Stimulated activated CD4-positive, alpha-beta T cell treated with anti-CD3 and anti-CD28 coated beads, Interleukin-4, amount 100 ng/mL, for 48 hours (primary cell): ENCODE data around the gene DDI2.
"Not testable (repeated sequence)": the region's sequence is repeated elsewhere in the genome, so short reads cannot be mapped to it uniquely, and the experiment has no call there.

Source experiments
- DNase-seq, 2 donors: peaks; one replicate each; pipeline ENCODE4 v3.0.0-alpha.2; 2020; ENCODE audit warnings: low read depth in 2 of 2

DDI2 gene

DNA sequence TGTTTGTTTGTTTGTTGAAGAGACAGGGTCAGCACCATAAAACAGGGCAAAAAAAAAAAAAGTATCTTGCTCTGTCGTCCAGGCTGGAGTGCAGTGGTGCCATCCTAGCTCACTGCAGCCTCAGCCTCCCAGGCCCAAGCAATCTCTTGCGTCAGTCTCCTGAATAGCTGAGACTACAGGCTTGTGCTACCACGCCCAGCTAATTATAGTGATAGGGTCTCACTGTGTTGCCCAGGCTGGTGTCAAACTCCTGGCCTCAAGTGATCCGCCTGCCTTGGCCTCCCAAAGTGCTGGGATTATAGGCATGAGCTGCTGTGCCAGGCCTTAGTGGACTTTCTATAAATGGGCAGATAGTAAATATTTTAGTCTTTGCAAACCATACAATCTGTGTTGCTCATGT, 19.2 kb downstream of the DDI2 start:
- no peak for DNase-seq

- no peak for DNase-seq
Measured at GRCh38 chr1:15637826-15638225, 20.6 kb downstream of the DDI2 start.

DNA sequence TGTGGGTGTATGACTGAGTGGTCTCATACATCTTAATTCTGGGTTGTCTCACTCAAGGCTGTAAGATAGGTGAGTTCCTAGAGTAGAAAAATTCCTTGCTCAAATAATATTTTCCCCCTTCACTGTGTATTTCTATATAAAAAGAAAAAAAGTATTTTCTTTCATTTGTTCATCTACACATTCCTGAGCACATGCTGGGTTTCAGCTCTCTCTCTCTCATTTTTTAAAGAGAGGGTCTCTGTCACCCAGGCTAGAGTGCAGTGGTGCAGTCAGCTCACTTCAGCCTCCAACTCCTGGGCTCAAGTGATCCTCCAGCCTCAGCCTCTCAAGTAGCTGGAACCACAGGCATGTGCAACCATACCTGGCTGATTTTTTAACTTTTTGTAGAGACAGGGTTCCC, 22.0 kb downstream of the DDI2 start:
- DNase-seq: no peak

DNA sequence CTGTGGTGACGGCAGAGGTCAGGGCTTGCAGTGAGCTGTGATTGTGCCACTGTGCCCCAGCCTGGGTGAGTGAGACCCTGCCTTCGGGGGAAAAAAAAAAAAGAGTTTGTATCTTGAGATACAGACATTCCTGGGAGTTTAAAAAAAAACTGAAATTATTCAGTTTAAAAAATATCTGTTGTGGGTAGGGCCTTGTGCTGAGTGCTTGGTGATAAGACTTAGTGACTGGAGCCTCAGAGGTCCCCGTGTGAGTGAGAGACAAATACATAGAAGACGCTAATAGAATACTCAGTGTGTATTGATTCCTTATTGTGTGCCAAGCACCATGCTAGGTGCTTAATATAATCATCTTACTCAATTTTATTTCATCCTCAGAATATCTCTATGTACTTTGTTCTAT, 22.7 kb downstream of the DDI2 start:
- DNase-seq: no peak

DNA sequence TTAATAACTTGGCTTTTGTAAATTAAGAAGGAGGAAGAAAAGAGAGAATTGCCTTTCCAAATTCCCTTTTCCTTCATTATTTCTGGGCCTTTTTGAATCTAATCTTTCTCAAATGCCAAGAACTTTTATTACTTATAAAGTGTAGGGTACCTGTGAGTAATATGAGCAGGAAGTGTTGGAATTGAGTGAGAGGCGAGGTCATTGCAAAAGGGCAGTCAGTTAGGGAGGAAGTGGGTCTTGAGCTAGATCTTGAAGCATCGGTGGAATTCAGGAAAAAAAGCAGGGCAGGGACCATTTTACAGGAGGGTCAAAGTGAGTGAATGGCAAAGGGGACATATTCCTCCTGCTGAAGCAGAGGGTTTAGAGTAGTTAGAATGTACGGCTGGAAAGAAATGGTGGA, 23.4 kb downstream of the DDI2 start:
- no peak for DNase-seq

GRCh38 chr1:15649937-15650336, 32.7 kb downstream of the DDI2 start:
- no peak for DNase-seq

GRCh38 chr1:15650433-15650832, 33.2 kb downstream of the DDI2 start:
- no peak for DNase-seq

DNA sequence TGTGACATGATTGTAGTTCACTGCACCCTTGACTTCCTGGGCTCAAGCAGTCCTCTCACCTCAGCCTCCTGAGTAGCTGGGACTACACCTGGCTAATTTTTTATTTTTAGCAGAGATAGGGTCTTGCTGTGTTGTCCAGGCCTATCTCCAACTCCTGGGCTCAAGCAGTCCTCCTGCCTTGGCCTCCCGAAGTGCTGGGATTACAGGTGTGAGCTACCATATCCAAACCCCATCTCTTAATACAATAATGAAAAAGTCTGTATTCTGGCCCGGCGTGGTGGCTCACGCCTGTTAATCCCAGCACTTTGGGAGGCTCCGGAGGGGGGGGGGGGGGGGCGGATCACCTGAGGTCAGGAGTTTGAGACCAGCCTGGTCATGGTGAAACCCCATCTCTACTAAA, 34.9 kb downstream of the DDI2 start:
- not testable (repeated sequence) for DNase-seq

DNA sequence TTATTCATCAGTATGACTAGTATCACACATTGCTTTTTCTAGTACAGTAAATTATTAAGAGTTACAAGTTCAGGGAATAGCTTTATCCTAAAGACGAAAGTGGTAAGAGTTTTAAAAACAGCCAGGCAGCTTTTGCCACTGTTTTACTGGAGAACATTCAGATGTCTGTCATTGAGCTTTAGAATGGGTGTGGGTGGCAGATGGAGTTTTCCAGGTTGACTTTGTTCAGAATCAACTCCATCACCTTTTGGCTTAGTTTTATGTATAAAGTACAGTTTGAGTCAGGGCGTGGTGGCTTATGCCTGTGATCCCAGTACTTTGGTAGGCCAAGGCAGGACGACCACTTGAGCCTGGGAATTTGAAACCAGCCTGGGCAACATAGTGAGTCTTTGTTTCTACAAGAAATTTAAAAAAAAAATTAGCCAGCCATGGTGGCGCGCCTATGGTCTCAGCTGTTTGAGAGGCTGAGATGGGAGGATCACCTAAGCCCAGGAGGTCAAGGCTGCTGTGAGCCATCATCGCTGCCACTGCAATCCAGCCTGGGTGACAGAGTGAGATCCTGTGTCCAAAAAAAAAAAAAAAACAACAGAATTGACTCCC, 36.9 kb downstream of the DDI2 start:
- no peak for DNase-seq

DNA sequence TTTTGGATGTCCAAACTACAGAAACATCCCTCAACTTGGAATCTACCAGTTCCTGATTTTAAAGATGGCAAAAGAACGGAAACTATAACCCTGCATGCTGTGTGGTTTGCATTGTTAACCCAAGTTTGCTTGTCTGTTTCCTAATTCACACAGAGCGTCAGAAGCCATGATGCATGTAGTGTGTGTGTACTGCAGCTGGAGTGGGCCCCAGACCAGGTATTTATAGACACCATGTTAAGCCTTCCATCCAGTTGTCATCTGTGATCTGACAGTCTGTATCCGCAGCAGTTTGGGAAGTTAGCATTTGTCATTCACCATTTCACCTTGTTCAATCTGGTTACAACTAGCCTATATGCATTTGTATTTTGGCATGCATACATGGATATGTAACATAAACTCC, 39.2 kb downstream of the DDI2 start:
- no peak for DNase-seq

GRCh38 chr1:15657021-15657420, 39.8 kb downstream of the DDI2 start:
- no peak for DNase-seq

DNA sequence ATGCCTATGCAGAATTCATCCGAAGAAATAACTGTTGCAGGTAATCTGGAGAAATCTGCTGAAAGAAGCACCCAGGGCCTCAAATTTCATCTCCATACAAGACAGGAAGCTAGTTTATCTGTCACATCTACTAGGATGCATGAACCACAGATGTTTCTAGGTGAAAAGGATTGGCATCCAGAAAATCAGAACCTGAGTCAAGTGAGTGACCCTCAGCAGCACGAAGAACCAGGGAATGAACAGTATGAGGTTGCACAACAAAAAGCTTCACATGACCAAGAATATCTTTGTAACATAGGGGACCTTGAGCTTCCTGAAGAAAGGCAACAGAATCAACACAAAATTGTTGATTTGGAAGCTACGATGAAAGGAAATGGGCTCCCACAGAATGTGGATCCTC, 42.9 kb downstream of the DDI2 start:
- DNase-seq: no peak

DNA sequence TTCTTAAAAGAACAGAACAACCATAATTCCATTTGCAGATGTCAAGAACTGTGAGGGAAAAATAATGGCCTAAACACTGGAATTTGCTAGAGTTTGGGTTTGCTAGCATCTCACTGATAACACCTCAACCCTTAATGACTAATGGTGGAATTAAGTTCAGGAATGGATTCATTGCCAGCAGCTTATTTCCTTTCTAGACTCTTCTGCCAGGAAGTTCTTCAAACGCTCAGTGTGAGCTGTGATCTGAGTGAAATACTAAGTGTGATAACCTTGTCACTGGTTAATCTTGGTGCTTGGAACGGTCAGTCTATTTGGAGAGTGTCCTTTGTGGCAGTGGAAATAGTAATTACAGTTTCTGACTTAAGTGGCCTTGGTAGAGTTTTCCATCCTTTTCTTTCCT, 45.2 kb downstream of the DDI2 start:
- DNase-seq: no peak

DNA sequence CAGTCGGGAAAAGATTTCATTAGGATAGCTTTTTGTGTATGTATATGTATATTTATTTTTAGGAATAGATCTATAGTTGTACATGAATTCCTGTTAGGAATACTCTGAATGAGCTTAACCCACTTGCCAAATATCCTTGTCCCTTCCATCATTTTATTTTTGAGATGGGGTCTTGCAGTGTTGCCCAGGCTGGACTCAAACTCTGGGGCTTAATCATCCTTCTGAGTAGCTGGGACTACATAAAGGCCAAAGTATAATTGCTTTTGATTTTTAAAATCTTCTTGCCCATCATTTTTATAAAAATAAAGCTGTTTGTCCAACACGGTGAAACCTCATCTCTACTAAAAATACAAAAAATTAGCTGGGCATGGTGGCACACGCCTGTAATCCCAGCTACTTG, 46.7 kb downstream of the DDI2 start:
- DNase-seq: no peak

GRCh38 chr1:15667362-15667761, 50.1 kb downstream of the DDI2 start:
- DNase-seq: no peak

- no peak for DNase-seq
Measured at GRCh38 chr1:15668089-15668754, 51.0 kb downstream of the DDI2 start.

DNA sequence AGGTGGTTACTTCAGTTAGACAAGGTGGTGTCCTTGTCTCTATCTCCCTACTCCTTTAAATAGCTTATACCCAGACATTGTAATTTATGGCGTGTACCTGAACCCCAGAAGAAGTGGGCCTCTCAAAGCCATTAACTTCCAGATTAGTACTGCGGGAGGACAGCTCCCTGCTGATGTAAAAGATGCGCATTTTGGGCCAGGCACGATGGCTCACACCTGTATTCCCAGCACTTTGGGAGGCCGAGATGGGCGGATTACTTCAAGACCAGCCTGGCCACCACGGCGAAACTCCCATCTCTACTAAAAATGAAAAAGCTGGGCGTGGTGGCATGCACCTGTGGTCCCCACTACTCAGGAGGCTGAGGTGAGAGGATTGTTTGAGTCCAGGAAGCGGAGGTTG, 51.8 kb downstream of the DDI2 start:
- DNase-seq: no peak

- DNase-seq: no peak
Measured at GRCh38 chr1:15669864-15670263, 52.6 kb downstream of the DDI2 start.

DNA sequence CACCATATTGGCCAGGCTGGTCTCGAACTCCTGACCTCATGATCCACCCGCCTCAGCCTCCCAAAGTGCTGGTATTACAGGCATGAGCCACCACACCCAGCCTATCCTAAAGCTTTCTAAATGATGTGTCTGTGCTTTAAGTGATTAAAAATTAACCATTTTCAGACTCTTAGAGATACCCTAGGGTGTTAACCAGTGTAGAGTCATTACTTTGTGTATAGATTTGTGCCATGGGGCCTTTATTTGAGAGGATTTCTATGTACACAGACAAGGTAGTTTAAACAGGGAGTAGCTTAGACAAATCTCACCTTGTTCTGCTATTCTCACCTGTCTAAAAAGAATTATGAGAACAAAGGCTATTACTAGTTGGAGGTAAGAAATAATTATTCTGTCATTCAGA, 54.2 kb downstream of the DDI2 start:
- no peak for DNase-seq

GRCh38 chr1:15674386-15675159, 57.3 kb downstream of the DDI2 start:
- DNase-seq: no peak

DNA sequence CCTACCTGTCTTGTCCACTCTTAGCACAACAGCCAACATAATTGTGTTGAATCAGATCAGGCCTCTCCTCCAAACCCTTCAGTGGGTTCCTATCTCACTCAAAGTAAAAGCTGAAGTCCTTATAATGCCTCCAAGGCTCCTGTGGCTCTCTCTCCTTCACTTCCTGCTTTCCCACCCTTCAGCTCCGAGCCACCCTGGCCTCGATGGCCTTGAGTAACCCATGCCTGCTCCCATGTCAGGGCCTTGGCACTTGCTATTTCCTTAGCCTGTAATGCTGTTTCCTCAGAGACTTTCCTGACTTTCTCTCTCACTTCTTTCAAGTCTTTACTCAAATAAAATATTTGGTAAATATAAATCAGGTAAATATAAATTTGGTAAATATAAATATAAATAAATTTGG, 58.8 kb downstream of the DDI2 start:
- no peak for DNase-seq

- DNase-seq: no peak
Measured at GRCh38 chr1:15676688-15677661, 59.7 kb downstream of the DDI2 start.
